GM18909 (cell line): ENCODE measurements around the gene SULT1A1.
"Not testable (repeated sequence)": the region's sequence is repeated elsewhere in the genome, so short reads cannot be mapped to it uniquely, and the experiment has no call there.

Experiments
- ATAC-seq: cut with Tn5 transposase; IDR thresholded peaks from one replicate; pipeline ENCODE4 v1.9.1; 2021; ENCODE audit warnings: mild to moderate bottlenecking; ENCODE audit not compliant: unreplicated experiment, poor library complexity

Gene SULT1A1

GRCh38 chr16:28608867-28609596 lies 812 bp downstream of the SULT1A1 start:
- ATAC-seq = not testable (repeated sequence)

- ATAC-seq = not testable (repeated sequence)
Observed at GRCh38 chr16:28608496-28608808, 1.4 kb downstream of the SULT1A1 start.

- ATAC-seq = not testable (repeated sequence)
Observed at GRCh38 chr16:28607681-28608495, 2.0 kb downstream of the SULT1A1 start.

- no peak for ATAC-seq
Observed at GRCh38 chr16:28607116-28607623, 2.7 kb downstream of the SULT1A1 start.

- ATAC-seq = no peak
Observed at GRCh38 chr16:28606291-28607115, 3.3 kb downstream of the SULT1A1 start.

- no peak for ATAC-seq
Observed at GRCh38 chr16:28604186-28604565, 5.7 kb downstream of the SULT1A1 start.

GRCh38 chr16:28603381-28604185 lies 6.3 kb downstream of the SULT1A1 start:
- ATAC-seq = no peak

- ATAC-seq = no peak
Observed at GRCh38 chr16:28602529-28602928, 7.3 kb downstream of the SULT1A1 start.

GRCh38 chr16:28602062-28602461 lies 7.8 kb downstream of the SULT1A1 start:
- not testable (repeated sequence) for ATAC-seq

GRCh38 chr16:28601589-28601988 lies 8.3 kb downstream of the SULT1A1 start:
- ATAC-seq = not testable (repeated sequence)

GRCh38 chr16:28600965-28601364 lies 8.9 kb downstream of the SULT1A1 start:
- not testable (repeated sequence) for ATAC-seq

GRCh38 chr16:28599377-28600285 lies 10.2 kb downstream of the SULT1A1 start:
- ATAC-seq = peak; percentile 74

GRCh38 chr16:28597692-28598261 lies 12.1 kb downstream of the SULT1A1 start:
- no peak for ATAC-seq

- ATAC-seq = no peak
Observed at GRCh38 chr16:28596840-28597691, 12.8 kb downstream of the SULT1A1 start, which contains the start of gene SULT1A2. SULT1A2 (minus strand) TSS chr16:28597050; CDS start chr16:28595930, 1,120 bp downstream.

GRCh38 chr16:28596115-28596630 lies 13.7 kb downstream of the SULT1A1 start:
- ATAC-seq = no peak

GRCh38 chr16:28595451-28595850 lies 14.4 kb downstream of the SULT1A1 start:
- not testable (repeated sequence) for ATAC-seq

- no peak for ATAC-seq
Observed at GRCh38 chr16:28592979-28593553, 16.8 kb downstream of the SULT1A1 start.
